K562 (cell line): ENCODE data around the gene PTPN1. TPM values are rescaled to one million over a fixed set of nuclear protein-coding genes. Genes with fewer than 3 reads are reported as not detected.

Experiments
- ARID1B ChIP-seq: fragments of 450-650 bp; IDR thresholded peaks from 2 replicates; pipeline ENCODE4 v1.6.1; 2016; ENCODE audit warnings: antibody characterized with exemption, mild to moderate bottlenecking, inconsistent platforms
- BCL6 ChIP-seq: fragments of 250-450 bp; sonication (Bioruptor Pico); IDR thresholded peaks from 2 replicates; pipeline ENCODE4 v1.4.0; 2020
- CBX2 ChIP-seq: fragments of 200-600 bp; sonication (generic); IDR thresholded peaks from one replicate; pipeline ENCODE4 v1.6.1; 2012; ENCODE audit warnings: mild to moderate bottlenecking, low read length, inconsistent platforms; ENCODE audit not compliant: insufficient read depth, poor library complexity, severe bottlenecking
- CBX3 ChIP-seq, 2 experiments: IDR thresholded peaks; 1 replicate in 1 of 2; 2 replicates in 1 of 2; pipeline ENCODE4 v1.6.1; 2012; ENCODE audit warnings: inconsistent platforms in 2 of 2, low read length in 2 of 2, borderline replicate concordance in 1 of 2, control low read depth in 1 of 2
- DMBX1 ChIP-seq: fragments of 250-450 bp; sonication (Bioruptor Pico); IDR thresholded peaks from 2 replicates; pipeline ENCODE4 v1.8.0; 2022; ENCODE audit warnings: inconsistent platforms, mild to moderate bottlenecking, moderate library complexity, borderline replicate concordance
- E2F3 ChIP-seq: fragments of 250-450 bp; sonication (Bioruptor Pico); IDR thresholded peaks from 2 replicates; pipeline ENCODE4 v1.4.0; 2020; ENCODE audit warnings: mild to moderate bottlenecking
- HDAC1 ChIP-seq, 2 experiments: fragments of 450-650 bp; IDR thresholded peaks; 2 replicates each; pipeline ENCODE4 v1.6.1; 2016 to 2017; ENCODE audit warnings: inconsistent platforms in 1 of 2, mild to moderate bottlenecking in 1 of 2, moderate library complexity in 1 of 2
- KDM1A ChIP-seq, 2 experiments: fragments of 450-650 bp; IDR thresholded peaks; 2 replicates each; pipeline ENCODE4 v1.6.1; 2016; ENCODE audit warnings: mild to moderate bottlenecking in 2 of 2
- KLF16 ChIP-seq: IDR thresholded peaks from 2 replicates; pipeline ENCODE4 v1.6.1; 2016; ENCODE audit warnings: antibody characterized with exemption
- MTA2 ChIP-seq: fragments of 450-650 bp; IDR thresholded peaks from 2 replicates; pipeline ENCODE4 v1.6.1; 2016; ENCODE audit warnings: low read depth
- NEUROD1 ChIP-seq: fragments of 150-350 bp; IDR thresholded peaks from 2 replicates; pipeline ENCODE4 v1.6.1; 2014; ENCODE audit warnings: borderline replicate concordance, low read length, low read depth; ENCODE audit not compliant: partially characterized antibody
- NFE2 ChIP-seq: IDR thresholded peaks from 2 replicates; pipeline ENCODE4 v1.6.1; 2014; ENCODE audit warnings: antibody characterized with exemption, low read depth
- NONO ChIP-seq, 2 experiments: fragments of 200-400 bp in 1 of 2; fragments of 450-650 bp in 1 of 2; formaldehyde crosslinking in 1 of 2; IDR thresholded peaks; 2 replicates each; pipeline ENCODE4 v1.6.1; 2017; ENCODE audit warnings: low read depth in 2 of 2, mild to moderate bottlenecking in 2 of 2, moderate library complexity in 2 of 2, low read length in 1 of 2
- PTRF ChIP-seq: fragments of 450-650 bp; IDR thresholded peaks from 2 replicates; pipeline ENCODE4 v1.6.1; 2016; ENCODE audit warnings: mild to moderate bottlenecking, missing genetic modification characterization, missing compliant biosample characterization
- TAF1 ChIP-seq: IDR thresholded peaks from 2 replicates; pipeline ENCODE4 v1.6.1; 2011; ENCODE audit warnings: mild to moderate bottlenecking, low read length, moderate library complexity; ENCODE audit not compliant: insufficient read depth, control insufficient read depth, severe bottlenecking; ENCODE audit errors: extremely low read depth
- XRCC5 ChIP-seq: fragments of 200-400 bp; formaldehyde crosslinking; IDR thresholded peaks from 2 replicates; pipeline ENCODE4 v1.6.1; 2017; ENCODE audit warnings: low read depth, mild to moderate bottlenecking, low read length
- YY1 ChIP-seq, 3 experiments: IDR thresholded peaks; 2 replicates each; pipeline ENCODE4 v1.6.1; 2011; ENCODE audit warnings: low read length in 2 of 3, mild to moderate bottlenecking in 2 of 3, moderate library complexity in 2 of 3, borderline replicate concordance in 1 of 3, control low read depth in 1 of 3, low read depth in 1 of 3; ENCODE audit not compliant: insufficient read depth in 3 of 3, insufficient replicate concordance in 2 of 3, control insufficient read depth in 1 of 3, insufficient read length in 1 of 3; ENCODE audit errors: extremely low read depth in 1 of 3
- ZNF184 ChIP-seq: sonication (generic); formaldehyde crosslinking; IDR thresholded peaks from 2 replicates; pipeline ENCODE4 v1.5.0; 2020; ENCODE audit warnings: missing genetic modification reagents
- ZNF354B ChIP-seq: fragments of 250-450 bp; sonication (Bioruptor Pico); IDR thresholded peaks from 2 replicates; pipeline ENCODE4 v1.4.0; 2020
- ZNF717 ChIP-seq: fragments of 250-450 bp; sonication (Bioruptor Pico); IDR thresholded peaks from 2 replicates; pipeline ENCODE4 v1.5.0; 2021
- ZNF764 ChIP-seq: fragments of 250-450 bp; sonication (Bioruptor Pico); IDR thresholded peaks from 2 replicates; pipeline ENCODE4 v1.4.0; 2020; ENCODE audit warnings: low read depth, mild to moderate bottlenecking, moderate library complexity
- ZSCAN32 ChIP-seq: fragments of 450-650 bp; formaldehyde crosslinking; IDR thresholded peaks from 2 replicates; pipeline ENCODE4 v1.4.0; 2020; ENCODE audit warnings: mild to moderate bottlenecking, moderate library complexity
- polyA plus RNA-seq, 8 experiments: library from polyadenylated mRNA; depleted of rRNA in 4 of 8; stranded (reverse) in 5 of 8; unstranded in 3 of 8; fragments of >200 nt; fragmentation: Nextera tagmentation in 2 of 8; fragmentation: Illumina TruSeq in 1 of 8; extraction: Ambion mirVana in 2 of 8; extraction: Trizol in 1 of 8; gene quantifications; 2 replicates each; pipeline versions ENCODE4 v1.2.1 to v1.2.3, GENCODE V29; 2011 to 2014; ENCODE audit warnings: inconsistent platforms in 1 of 8, missing spikeins in 1 of 8
- total RNA-seq, 7 experiments: library from RNA; depleted of rRNA in 6 of 7; stranded (reverse); fragments of >200 nt in 6 of 7; fragmentation: Illumina TruSeq in 2 of 7; extraction: Trizol in 2 of 7; gene quantifications; 2 replicates each; pipeline versions ENCODE4 v1.2.1 to v1.2.3, GENCODE V29; 2011 to 2021; ENCODE audit warnings: low replicate concordance in 1 of 7
- TF ChIP-seq, protein P1 (sequence below): fragments of 250-450 bp; sonication (Bioruptor Pico); IDR thresholded peaks from 2 replicates; pipeline ENCODE4 v1.4.0; 2020; ENCODE audit warnings: mild to moderate bottlenecking
- TF ChIP-seq, protein P2 (sequence below): sonication (generic); formaldehyde crosslinking; IDR thresholded peaks from 2 replicates; pipeline ENCODE4 v1.8.0; 2022; ENCODE audit warnings: missing genetic modification reagents, mild to moderate bottlenecking, moderate library complexity, borderline replicate concordance
- TF ChIP-seq, protein P3 (sequence below): fragments of 150-350 bp; conservative IDR thresholded peaks from 2 replicates; pipeline ENCODE4 v1.6.1; 2014; ENCODE audit warnings: low read length

The PTPN1 gene
- total and polyA plus RNA-seq, 9 of the 15 experiments (the other 6 are each of a cell fraction or from before 2014, with no cell fraction given), result 11.0 to 85.3 (median 54.0) TPM

DNA sequence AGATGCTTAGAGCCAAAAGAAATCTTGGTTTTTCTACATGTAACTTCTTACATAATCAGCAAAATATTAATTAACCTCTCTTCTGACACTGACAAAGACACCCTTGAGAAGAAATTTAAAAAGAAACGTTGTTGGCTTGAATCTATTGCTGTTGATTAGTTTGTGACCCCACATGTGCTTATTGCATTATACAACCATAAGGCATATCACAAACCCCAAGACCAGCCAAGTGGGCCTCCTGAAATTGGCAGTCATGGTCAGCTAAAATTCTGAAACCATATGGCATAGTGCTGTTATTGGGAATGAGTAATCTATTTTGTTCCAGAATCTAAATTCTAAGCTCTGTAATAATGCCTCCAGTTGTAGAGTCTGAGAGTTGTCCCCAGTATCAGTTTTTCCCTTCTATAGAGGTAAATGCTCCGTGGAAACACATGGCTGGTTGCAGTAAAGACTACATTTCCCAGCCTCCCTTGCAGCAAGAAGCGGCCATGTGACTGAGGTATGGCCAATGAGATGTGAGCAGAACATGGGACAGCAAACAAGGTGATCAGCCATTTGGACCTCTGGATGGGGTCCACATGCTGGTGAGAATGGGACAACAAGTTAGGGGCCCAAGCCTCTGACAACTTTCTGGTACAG is 42.3 kb upstream of the PTPN1 start (continued):
- no peak for TF ChIP-seq XRCC5
- TF ChIP-seq, protein P1, sequence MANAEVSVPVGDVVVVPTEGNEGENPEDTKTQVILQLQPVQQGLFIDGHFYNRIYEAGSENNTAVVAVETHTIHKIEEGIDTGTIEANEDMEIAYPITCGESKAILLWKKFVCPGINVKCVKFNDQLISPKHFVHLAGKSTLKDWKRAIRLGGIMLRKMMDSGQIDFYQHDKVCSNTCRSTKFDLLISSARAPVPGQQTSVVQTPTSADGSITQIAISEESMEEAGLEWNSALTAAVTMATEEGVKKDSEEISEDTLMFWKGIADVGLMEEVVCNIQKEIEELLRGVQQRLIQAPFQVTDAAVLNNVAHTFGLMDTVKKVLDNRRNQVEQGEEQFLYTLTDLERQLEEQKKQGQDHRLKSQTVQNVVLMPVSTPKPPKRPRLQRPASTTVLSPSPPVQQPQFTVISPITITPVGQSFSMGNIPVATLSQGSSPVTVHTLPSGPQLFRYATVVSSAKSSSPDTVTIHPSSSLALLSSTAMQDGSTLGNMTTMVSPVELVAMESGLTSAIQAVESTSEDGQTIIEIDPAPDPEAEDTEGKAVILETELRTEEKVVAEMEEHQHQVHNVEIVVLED (CRISPR knock-in tag), result no peak
- no peak for TF ChIP-seq MTA2
- TF ChIP-seq, protein P2, sequence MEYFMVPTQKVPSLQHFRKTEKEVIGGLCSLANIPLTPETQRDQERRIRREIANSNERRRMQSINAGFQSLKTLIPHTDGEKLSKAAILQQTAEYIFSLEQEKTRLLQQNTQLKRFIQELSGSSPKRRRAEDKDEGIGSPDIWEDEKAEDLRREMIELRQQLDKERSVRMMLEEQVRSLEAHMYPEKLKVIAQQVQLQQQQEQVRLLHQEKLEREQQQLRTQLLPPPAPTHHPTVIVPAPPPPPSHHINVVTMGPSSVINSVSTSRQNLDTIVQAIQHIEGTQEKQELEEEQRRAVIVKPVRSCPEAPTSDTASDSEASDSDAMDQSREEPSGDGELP (CRISPR knock-in tag), result peak; percentile 28; the same call in 1 of the 2 replicates
- no peak for TF ChIP-seq BCL6 (CRISPR knock-in tag)
- no peak for TF ChIP-seq KLF16
- no peak for TF ChIP-seq NFE2
- TF ChIP-seq CBX3 (IDR thresholded peaks at IDR 0.05; ENCODE audit: borderline replicate concordance in 1 of 2, low read length in 2 of 2), result peak in 1 of 2 experiments; percentile 87; a peak in 1 of 3 replicates
- no peak for TF ChIP-seq TAF1
- no peak for TF ChIP-seq DMBX1
- TF ChIP-seq ZSCAN32 (CRISPR knock-in tag), result no peak
- no peak for TF ChIP-seq PTRF (tag)
- no peak for TF ChIP-seq KDM1A (IDR thresholded peaks at IDR 0.05)
- TF ChIP-seq HDAC1 (IDR thresholded peaks at IDR 0.05), result no peak
- no peak for TF ChIP-seq ZNF184 (CRISPR knock-in tag)
- TF ChIP-seq CBX2, result no peak
- no peak for TF ChIP-seq NONO (IDR thresholded peaks at IDR 0.05; ENCODE audit: low read depth in 2 of 2, low read length in 1 of 2)
- TF ChIP-seq, protein P3, sequence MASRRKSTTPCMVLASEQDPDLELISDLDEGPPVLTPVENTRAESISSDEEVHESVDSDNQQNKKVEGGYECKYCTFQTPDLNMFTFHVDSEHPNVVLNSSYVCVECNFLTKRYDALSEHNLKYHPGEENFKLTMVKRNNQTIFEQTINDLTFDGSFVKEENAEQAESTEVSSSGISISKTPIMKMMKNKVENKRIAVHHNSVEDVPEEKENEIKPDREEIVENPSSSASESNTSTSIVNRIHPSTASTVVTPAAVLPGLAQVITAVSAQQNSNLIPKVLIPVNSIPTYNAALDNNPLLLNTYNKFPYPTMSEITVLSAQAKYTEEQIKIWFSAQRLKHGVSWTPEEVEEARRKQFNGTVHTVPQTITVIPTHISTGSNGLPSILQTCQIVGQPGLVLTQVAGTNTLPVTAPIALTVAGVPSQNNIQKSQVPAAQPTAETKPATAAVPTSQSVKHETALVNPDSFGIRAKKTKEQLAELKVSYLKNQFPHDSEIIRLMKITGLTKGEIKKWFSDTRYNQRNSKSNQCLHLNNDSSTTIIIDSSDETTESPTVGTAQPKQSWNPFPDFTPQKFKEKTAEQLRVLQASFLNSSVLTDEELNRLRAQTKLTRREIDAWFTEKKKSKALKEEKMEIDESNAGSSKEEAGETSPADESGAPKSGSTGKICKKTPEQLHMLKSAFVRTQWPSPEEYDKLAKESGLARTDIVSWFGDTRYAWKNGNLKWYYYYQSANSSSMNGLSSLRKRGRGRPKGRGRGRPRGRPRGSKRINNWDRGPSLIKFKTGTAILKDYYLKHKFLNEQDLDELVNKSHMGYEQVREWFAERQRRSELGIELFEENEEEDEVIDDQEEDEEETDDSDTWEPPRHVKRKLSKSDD, result no peak
- no peak for TF ChIP-seq E2F3 (CRISPR knock-in tag)
- peak; percentile 41 to 92 (median 82) for TF ChIP-seq YY1 (IDR thresholded peaks at IDR 0.05; ENCODE audit: borderline replicate concordance in 1 of 3, control insufficient read depth in 1 of 3, extremely low read depth in 1 of 3, insufficient read depth in 3 of 3, insufficient read length in 1 of 3, insufficient replicate concordance in 2 of 3, low read depth in 1 of 3, low read length in 2 of 3)
- TF ChIP-seq NEUROD1, result no peak
- TF ChIP-seq ARID1B, result no peak
- TF ChIP-seq ZNF717, result no peak
- TF ChIP-seq ZNF764 (CRISPR knock-in tag), result no peak
- no peak for TF ChIP-seq ZNF354B (CRISPR knock-in tag)
